Right lobe of liver (tissue), 4 donors: ENCODE measurements around the gene LOXL4.

Source experiments
- POLR2A ChIP-seq: fragments of 450-650 bp; IDR thresholded peaks from one replicate; pipeline ENCODE4 v1.6.1; 2017; ENCODE audit warnings: antibody characterized with exemption, mild to moderate bottlenecking
- TF ChIP-seq, protein P1 (sequence below), 4 donors: fragments of 200-600 bp in 3 of 4; fragments of 450-650 bp in 1 of 4; IDR thresholded peaks; one replicate each; pipeline versions ENCODE4 v1.5.1 to v1.8.0; 2016 to 2022; ENCODE audit warnings: antibody characterized with exemption in 4 of 4, mild to moderate bottlenecking in 2 of 4
- donor health status: DM: no; HTN: no; CAD: no.
- donor health status: DM: no; HTN: no; CAD: no.
- donor health status: DM: no; HTN: yes; CAD: no.

DNA sequence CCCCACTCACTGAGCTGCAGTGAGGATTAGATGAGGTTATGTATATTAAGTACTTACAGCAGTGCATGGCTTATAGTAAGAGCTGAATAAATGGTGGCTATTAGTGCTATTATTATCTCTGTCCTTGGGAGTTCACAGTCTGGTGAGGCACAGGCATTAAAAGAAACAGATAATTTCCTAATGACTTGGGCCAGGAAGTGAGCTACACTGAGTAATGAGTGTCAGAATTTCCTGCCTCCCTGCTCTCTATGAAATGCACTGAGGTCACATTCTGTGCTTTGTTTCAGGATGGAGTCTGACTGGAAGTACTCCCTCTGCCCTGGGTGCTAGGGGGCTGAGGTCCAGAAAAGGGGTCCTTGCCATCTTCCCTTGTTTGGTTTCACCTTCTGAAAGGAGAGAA lies 48.7 kb upstream of the LOXL4 start:
- TF ChIP-seq, protein P1, sequence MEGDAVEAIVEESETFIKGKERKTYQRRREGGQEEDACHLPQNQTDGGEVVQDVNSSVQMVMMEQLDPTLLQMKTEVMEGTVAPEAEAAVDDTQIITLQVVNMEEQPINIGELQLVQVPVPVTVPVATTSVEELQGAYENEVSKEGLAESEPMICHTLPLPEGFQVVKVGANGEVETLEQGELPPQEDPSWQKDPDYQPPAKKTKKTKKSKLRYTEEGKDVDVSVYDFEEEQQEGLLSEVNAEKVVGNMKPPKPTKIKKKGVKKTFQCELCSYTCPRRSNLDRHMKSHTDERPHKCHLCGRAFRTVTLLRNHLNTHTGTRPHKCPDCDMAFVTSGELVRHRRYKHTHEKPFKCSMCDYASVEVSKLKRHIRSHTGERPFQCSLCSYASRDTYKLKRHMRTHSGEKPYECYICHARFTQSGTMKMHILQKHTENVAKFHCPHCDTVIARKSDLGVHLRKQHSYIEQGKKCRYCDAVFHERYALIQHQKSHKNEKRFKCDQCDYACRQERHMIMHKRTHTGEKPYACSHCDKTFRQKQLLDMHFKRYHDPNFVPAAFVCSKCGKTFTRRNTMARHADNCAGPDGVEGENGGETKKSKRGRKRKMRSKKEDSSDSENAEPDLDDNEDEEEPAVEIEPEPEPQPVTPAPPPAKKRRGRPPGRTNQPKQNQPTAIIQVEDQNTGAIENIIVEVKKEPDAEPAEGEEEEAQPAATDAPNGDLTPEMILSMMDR (IDR thresholded peaks at IDR 0.05), result no peak
- TF ChIP-seq POLR2A, result no peak
